Measurements from ENCODE around the gene EXOC3L1.
A peak's percentile ranks its signal among the peaks of the same experiment; 100 is the strongest.

EXOC3L1 gene

DNA sequence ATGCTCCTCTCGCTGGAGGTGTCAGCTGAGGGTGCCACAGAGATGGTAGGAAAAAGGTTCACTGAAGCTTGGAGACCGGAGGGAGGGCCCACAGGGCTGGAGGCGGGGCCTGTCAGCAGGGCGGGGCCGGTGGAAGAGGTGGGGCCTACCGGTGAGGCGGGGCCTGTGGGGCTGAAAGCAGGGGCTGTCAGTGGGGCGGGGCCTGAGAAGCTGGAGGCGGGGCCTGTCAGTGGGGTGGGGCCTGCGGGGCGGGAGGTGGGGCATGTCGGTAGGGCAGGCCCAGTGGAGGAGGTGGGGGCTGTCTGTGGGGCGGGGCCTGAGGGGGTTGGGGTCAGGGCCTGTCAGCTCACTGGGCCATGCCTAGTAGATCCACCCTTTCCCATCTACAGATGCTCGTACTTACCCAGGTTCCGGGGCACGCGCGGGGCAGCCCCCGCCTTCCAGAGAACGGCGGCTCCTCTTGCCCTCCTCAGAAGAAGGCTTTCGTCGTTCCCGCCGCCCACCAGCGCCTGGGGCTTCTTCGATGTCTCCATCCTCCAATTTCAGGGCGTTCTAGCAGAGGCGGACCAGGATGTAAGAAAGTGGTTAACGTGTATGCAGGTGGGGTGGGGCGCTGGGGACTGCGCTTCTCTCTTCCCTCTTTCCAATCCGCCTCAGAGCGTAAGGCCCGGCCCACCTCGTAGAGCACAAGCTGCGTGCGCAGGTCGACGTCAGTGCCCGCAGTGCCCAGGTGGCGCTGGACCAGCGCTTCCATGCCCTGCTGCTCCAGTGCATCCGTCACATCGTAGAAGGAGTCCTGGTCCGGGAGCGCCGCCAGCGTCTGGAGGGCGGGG is 46.8 kb upstream of the EXOC3L1 start:
- DNase-seq (ENCODE audit: low read depth), result peak; percentile 71
- TF ChIP-seq, protein P1, sequence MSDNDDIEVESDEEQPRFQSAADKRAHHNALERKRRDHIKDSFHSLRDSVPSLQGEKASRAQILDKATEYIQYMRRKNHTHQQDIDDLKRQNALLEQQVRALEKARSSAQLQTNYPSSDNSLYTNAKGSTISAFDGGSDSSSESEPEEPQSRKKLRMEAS (IDR thresholded peaks at IDR 0.05; ENCODE audit: low read depth, low read length), result no peak
- TF ChIP-seq, protein P2, sequence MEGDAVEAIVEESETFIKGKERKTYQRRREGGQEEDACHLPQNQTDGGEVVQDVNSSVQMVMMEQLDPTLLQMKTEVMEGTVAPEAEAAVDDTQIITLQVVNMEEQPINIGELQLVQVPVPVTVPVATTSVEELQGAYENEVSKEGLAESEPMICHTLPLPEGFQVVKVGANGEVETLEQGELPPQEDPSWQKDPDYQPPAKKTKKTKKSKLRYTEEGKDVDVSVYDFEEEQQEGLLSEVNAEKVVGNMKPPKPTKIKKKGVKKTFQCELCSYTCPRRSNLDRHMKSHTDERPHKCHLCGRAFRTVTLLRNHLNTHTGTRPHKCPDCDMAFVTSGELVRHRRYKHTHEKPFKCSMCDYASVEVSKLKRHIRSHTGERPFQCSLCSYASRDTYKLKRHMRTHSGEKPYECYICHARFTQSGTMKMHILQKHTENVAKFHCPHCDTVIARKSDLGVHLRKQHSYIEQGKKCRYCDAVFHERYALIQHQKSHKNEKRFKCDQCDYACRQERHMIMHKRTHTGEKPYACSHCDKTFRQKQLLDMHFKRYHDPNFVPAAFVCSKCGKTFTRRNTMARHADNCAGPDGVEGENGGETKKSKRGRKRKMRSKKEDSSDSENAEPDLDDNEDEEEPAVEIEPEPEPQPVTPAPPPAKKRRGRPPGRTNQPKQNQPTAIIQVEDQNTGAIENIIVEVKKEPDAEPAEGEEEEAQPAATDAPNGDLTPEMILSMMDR (IDR thresholded peaks at IDR 0.05; ENCODE audit: low read depth, low read length), result no peak
- TF ChIP-seq MYC (IDR thresholded peaks at IDR 0.05; ENCODE audit: low read depth, low read length) (no peak), POLR2A (IDR thresholded peaks at IDR 0.05; ENCODE audit: extremely low read depth, insufficient read length) (no peak)
- no peak overlapping the region for H3K4me3 ChIP-seq (ENCODE audit: low read depth, low read length)

DNA sequence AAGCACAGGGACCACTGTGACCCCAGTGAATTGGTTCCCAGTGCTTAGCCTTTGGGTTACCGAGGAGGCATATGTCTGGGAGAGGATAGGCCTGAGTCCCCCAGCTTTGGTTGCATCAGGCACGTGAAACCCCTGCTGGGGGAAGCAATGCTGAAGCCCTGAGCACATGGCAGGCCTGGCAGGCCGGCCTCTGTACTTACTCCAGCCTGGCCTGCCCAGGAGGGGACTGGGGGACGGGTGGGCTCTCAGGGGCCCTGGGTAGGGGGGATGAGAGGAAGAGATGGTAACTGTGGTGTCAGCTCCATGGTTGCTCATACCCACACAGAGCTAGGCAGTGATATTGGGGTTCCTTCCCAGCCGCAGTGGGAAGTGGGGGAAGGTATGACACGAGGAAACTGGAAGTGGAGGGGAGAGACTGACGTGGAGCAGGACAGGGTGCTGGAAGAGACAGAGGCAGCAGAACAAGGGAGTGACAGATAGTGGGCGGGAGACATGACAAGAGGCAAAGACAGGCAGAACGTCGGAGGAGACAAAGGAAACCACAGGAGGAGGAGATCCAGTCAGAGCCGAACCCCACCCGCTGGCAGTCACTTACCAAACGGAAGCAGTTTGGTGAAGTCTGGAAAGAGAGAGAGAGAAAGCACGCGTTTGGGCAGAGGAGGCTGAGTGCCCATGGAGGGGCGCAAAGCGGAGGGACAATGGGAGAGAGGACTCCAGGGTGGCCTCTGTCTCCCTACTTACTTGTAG is 46.1 kb upstream of the EXOC3L1 start:
- TF ChIP-seq, protein P1 (IDR thresholded peaks at IDR 0.05; ENCODE audit: low read depth, low read length), result no peak
- TF ChIP-seq, protein P2 (IDR thresholded peaks at IDR 0.05; ENCODE audit: low read depth, low read length), result no peak
- no peak for TF ChIP-seq POLR2A (IDR thresholded peaks at IDR 0.05; ENCODE audit: extremely low read depth, insufficient read length)
- TF ChIP-seq MYC (IDR thresholded peaks at IDR 0.05; ENCODE audit: low read depth, low read length), result no peak
- no peak for DNase-seq (ENCODE audit: low read depth)
- H3K4me3 ChIP-seq (ENCODE audit: low read depth, low read length), result no peak overlapping the region

DNA sequence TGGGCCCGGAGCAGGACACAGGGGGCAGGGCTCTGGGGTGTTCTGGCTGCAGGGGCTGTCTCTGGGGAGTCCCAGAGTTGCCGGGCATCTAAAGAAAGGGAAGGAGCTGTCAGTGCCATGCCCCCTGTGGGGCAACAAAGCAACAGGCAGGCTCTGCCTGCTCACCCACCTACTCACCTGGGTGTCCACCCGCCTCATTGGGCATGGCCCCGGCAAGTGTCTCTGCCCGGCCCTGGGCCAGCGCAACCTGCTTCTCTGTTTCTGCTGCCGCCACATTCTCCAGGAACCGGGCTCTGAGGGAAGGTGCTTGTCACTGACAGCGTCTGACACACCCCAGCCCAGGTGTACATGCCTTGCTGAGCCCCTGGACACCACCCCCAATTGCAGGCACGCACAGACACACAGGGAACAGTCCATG is 44.3 kb upstream of the EXOC3L1 start:
- no peak overlapping the region for H3K4me3 ChIP-seq (ENCODE audit: low read depth, low read length)

DNA sequence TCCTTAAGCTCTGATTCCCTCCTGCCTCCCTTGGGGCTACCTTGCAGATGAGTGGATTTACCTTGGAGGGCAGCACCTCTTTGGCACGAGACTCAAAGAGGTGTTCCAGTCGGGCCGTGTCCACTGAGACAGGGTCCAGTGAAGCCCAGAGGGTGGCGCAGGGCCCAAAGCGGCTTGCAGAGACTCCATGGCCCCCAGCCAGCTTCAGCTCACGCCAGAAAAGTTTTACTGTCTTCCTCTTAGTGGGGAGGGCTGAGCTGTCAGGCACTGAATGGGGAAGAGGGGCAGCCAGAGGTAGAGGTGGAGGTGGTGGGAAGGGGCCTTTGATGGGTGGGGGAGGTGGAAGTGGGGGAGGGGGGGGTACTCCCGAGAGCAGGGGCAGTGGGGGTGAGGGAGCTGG is 43.7 kb upstream of the EXOC3L1 start:
- H3K4me3 ChIP-seq (ENCODE audit: low read depth, low read length), result no peak overlapping the region
- no peak for TF ChIP-seq POLR2A (IDR thresholded peaks at IDR 0.05; ENCODE audit: extremely low read depth, insufficient read length)
- TF ChIP-seq, protein P1 (IDR thresholded peaks at IDR 0.05; ENCODE audit: low read depth, low read length), result no peak
- TF ChIP-seq MYC (IDR thresholded peaks at IDR 0.05; ENCODE audit: low read depth, low read length), result no peak
- TF ChIP-seq, protein P2 (IDR thresholded peaks at IDR 0.05; ENCODE audit: low read depth, low read length), result no peak
- no peak for DNase-seq (ENCODE audit: low read depth)

More for the DNA sequence above, 44.3 kb upstream of the EXOC3L1 start:
- TF ChIP-seq MYC (IDR thresholded peaks at IDR 0.05; ENCODE audit: low read depth, low read length) (no peak), POLR2A (IDR thresholded peaks at IDR 0.05; ENCODE audit: extremely low read depth, insufficient read length) (no peak)
- TF ChIP-seq, protein P1 (IDR thresholded peaks at IDR 0.05; ENCODE audit: low read depth, low read length), result no peak
- TF ChIP-seq, protein P2 (IDR thresholded peaks at IDR 0.05; ENCODE audit: low read depth, low read length), result no peak
- no peak for DNase-seq (ENCODE audit: low read depth)

DNA sequence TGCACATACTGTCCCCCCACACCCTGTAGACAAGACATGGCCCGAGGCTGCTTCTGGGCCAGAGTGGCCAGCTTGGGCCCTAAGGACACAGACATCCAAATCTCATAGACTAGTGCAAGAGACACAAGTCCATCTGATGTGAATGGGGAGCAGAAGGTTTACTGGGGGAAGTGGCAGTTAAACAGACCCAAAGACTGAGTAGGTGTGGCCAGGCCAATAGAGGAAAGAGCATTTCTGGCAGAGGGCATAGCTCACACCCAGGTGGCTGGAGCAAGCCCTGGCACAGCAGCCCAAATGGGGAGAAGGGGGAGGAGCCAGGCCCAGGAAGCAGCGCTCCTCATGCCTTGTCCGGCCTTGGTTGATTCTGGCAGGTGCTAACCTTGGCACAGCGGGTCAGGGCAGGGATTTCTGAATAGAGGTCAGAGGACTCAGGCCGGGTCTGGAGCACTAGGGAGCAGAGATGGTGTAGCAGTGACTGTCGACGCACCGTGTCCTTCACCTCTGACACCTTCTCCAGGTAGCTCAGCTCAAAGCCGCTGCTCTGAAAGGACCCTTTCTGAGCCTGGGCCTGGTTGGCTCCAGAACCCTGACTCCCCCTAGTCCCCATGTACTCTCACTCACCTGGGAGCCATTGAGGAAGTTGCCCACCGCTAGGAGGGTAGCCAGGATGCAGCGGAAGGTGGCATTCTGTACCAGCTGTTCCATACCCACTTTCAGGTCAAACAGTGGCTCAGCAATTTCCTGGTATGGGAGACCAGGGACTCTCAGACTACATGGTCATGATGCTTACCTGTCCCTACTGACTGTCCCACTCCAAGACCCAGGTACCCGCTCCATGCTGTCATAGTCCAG is 41.1 kb upstream of the EXOC3L1 start:
- no peak for TF ChIP-seq MYC (IDR thresholded peaks at IDR 0.05; ENCODE audit: low read depth, low read length)
- TF ChIP-seq, protein P1 (IDR thresholded peaks at IDR 0.05; ENCODE audit: low read depth, low read length), result no peak
- TF ChIP-seq POLR2A (IDR thresholded peaks at IDR 0.05; ENCODE audit: extremely low read depth, insufficient read length), result no peak
- TF ChIP-seq, protein P2 (IDR thresholded peaks at IDR 0.05; ENCODE audit: low read depth, low read length), result no peak
- H3K4me3 ChIP-seq (ENCODE audit: low read depth, low read length), result no peak overlapping the region
- DNase-seq (ENCODE audit: low read depth), result no peak

Data from NB4 (cell line).